T-helper 9 cell (primary cell): ENCODE data around the gene MYLIP.
A peak's percentile ranks its signal among the peaks of the same experiment; 100 is the strongest.

Experiments used
- DNase-seq: peaks from one replicate; pipeline ENCODE4 v3.0.0-alpha.2; 2020
- total RNA-seq, 2 donors: gene quantifications; one replicate each; lab custom pipeline; 2026; lab: John Stamatoyannopoulos, UW

MYLIP gene
- total RNA-seq: 51.6 to 487 reads per million in 2 donors

GRCh38 chr6:16128759-16129622 lies at the start of gene MYLIP:
MYLIP (plus strand) TSS chr6:16129086; CDS start chr6:16129323, 237 bp downstream.
- peak; percentile 98 for DNase-seq

GRCh38 chr6:16079354-16079753 lies 49.5 kb upstream of the MYLIP start:
- no peak for DNase-seq

GRCh38 chr6:16080204-16080603 lies 48.7 kb upstream of the MYLIP start:
- no peak for DNase-seq

GRCh38 chr6:16081326-16081725 lies 47.6 kb upstream of the MYLIP start:
- no peak for DNase-seq

GRCh38 chr6:16082361-16082760 lies 46.5 kb upstream of the MYLIP start:
- no peak for DNase-seq

- DNase-seq: no peak
Observed at GRCh38 chr6:16086965-16087364, 41.9 kb upstream of the MYLIP start.

GRCh38 chr6:16087386-16087785 lies 41.5 kb upstream of the MYLIP start:
- no peak for DNase-seq

GRCh38 chr6:16088409-16088808 lies 40.5 kb upstream of the MYLIP start:
- DNase-seq: no peak

GRCh38 chr6:16089232-16090062 lies 39.4 kb upstream of the MYLIP start:
- DNase-seq: no peak

GRCh38 chr6:16090452-16090851 lies 38.4 kb upstream of the MYLIP start:
- DNase-seq: no peak

GRCh38 chr6:16090920-16091319 lies 38.0 kb upstream of the MYLIP start:
- no peak for DNase-seq

- no peak for DNase-seq
Observed at GRCh38 chr6:16092140-16092539, 36.7 kb upstream of the MYLIP start.

GRCh38 chr6:16092990-16093389 lies 35.9 kb upstream of the MYLIP start:
- no peak for DNase-seq

GRCh38 chr6:16095180-16095579 lies 33.7 kb upstream of the MYLIP start:
- DNase-seq: no peak

GRCh38 chr6:16097382-16098171 lies 31.3 kb upstream of the MYLIP start:
- DNase-seq: no peak

GRCh38 chr6:16098211-16098610 lies 30.7 kb upstream of the MYLIP start:
- no peak for DNase-seq

- DNase-seq: no peak
Observed at GRCh38 chr6:16102208-16102607, 26.7 kb upstream of the MYLIP start.

- DNase-seq: no peak
Observed at GRCh38 chr6:16103722-16104121, 25.2 kb upstream of the MYLIP start.

- no peak for DNase-seq
Observed at GRCh38 chr6:16104624-16105433, 24.1 kb upstream of the MYLIP start.

GRCh38 chr6:16105854-16106253 lies 23.0 kb upstream of the MYLIP start:
- DNase-seq: no peak

- no peak for DNase-seq
Observed at GRCh38 chr6:16106991-16107787, 21.7 kb upstream of the MYLIP start.
